Peyer's patch (tissue), 4 donors: Measurements from ENCODE around the gene PLA2G2D. TPM values are rescaled to one million over a fixed set of nuclear protein-coding genes. Genes with fewer than 3 reads are reported as not detected.

Source experiments
- DNase-seq, 3 donors: peaks; one replicate each; pipeline ENCODE4 v3.0.0-alpha.2; 2017 to 2019
- H3K27ac ChIP-seq, 4 donors: fragments of 200-600 bp; sonication (generic); one replicate each; pipeline ENCODE4 v1.5.1; 2016 to 2019
- H3K27me3 ChIP-seq, 2 donors: fragments of 200-600 bp; sonication (generic); one replicate each; pipeline ENCODE4 v1.5.1; 2019
- H3K36me3 ChIP-seq, 3 donors: fragments of 200-600 bp; sonication (generic); one replicate each; pipeline ENCODE4 v1.5.1; 2016 to 2019
- H3K4me1 ChIP-seq, 4 donors: fragments of 200-600 bp; sonication (generic); one replicate each; pipeline ENCODE4 v1.5.1; 2016 to 2019
- H3K4me3 ChIP-seq, 4 donors: fragments of 200-600 bp; sonication (generic); 1 replicate in 3 of 4; 2 replicates in 1 of 4; pipeline ENCODE4 v1.5.1; 2016 to 2019; ENCODE audit warnings: mild to moderate bottlenecking in 1 of 4
- H3K9me3 ChIP-seq, 4 donors: fragments of 200-600 bp; sonication (generic); one replicate each; pipeline ENCODE4 v1.5.1; 2016 to 2019; ENCODE audit warnings: mild to moderate bottlenecking in 1 of 4
- POLR2A ChIP-seq, 2 donors: fragments of 450-650 bp; IDR thresholded peaks; one replicate each; pipeline ENCODE4 v1.5.1; 2017; ENCODE audit warnings: antibody characterized with exemption in 2 of 2, mild to moderate bottlenecking in 2 of 2, moderate library complexity in 2 of 2
- total RNA-seq, 4 donors: library from RNA; depleted of rRNA; stranded (reverse); fragments of >200 nt; gene quantifications; one replicate each; pipeline ENCODE4 v1.1.0, GENCODE V29; 2016
- TF ChIP-seq, protein P1 (sequence below), 6 experiments: fragments of 450-650 bp in 4 of 6; fragments of 200-600 bp in 2 of 6; sonication (generic) in 1 of 6; IDR thresholded peaks; one replicate each; pipeline ENCODE4 v1.5.1; 2017 to 2019; ENCODE audit warnings: antibody characterized with exemption in 6 of 6, mild to moderate bottlenecking in 3 of 6, moderate library complexity in 1 of 6

The PLA2G2D gene
- total RNA-seq, 4 donors from 2014 or later = 0.40 TPM; not detected in 3

DNA sequence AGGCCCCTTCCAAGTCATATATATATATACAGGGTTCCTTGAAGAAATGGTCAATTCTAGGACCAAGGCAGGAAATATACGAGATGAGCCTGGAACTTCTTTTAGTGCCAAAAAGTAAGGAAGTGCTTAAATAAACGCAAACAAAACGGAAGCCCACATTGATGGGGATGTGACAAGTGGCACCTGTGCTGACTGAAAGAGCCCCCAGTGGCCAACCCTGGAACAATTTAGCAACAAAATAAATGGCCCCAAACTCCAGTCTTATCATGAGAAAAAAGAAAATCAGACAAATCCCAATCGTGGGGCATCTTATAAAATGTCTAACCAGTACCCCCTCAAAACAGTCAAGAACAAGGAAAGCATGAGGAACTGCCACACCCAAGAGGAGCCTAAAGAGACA is 31.7 kb downstream of the PLA2G2D start:
- no peaks in the 10 kb centered on the region for H3K27me3 ChIP-seq
- DNase-seq = no peak
- no peaks in the 10 kb centered on the region for H3K4me1 ChIP-seq
- H3K9me3 ChIP-seq = no peaks in the 10 kb centered on the region
- no peak overlapping the region for H3K4me3 ChIP-seq
- no peaks in the 10 kb centered on the region for H3K36me3 ChIP-seq
- no peak for TF ChIP-seq POLR2A (IDR thresholded peaks at IDR 0.05)
- TF ChIP-seq, protein P1, sequence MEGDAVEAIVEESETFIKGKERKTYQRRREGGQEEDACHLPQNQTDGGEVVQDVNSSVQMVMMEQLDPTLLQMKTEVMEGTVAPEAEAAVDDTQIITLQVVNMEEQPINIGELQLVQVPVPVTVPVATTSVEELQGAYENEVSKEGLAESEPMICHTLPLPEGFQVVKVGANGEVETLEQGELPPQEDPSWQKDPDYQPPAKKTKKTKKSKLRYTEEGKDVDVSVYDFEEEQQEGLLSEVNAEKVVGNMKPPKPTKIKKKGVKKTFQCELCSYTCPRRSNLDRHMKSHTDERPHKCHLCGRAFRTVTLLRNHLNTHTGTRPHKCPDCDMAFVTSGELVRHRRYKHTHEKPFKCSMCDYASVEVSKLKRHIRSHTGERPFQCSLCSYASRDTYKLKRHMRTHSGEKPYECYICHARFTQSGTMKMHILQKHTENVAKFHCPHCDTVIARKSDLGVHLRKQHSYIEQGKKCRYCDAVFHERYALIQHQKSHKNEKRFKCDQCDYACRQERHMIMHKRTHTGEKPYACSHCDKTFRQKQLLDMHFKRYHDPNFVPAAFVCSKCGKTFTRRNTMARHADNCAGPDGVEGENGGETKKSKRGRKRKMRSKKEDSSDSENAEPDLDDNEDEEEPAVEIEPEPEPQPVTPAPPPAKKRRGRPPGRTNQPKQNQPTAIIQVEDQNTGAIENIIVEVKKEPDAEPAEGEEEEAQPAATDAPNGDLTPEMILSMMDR (IDR thresholded peaks at IDR 0.05) = no peak
- H3K27ac ChIP-seq = no peak overlapping the region

DNA sequence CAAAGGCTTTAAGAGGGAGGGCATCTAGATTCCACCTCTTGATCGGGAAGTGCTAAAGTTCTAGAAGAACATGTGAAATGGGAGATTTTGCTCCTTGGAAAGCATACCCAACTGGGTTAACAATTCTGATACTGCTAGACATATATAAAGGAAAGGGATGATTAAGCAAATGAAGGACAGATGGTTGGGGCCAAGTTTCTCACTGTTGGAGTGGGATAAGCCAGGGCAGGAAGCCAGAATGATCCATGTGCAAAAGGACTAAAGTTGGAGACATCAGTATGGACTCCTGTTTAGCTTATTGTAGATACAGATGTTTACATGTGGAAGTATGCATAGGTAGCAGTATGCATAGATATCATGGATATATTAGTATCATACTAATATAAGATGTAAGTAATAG is 32.5 kb downstream of the PLA2G2D start:
- Histone ChIP-seq H3K27me3 (no peaks in the 10 kb centered on the region), H3K4me3 (no peak overlapping the region), H3K27ac (no peak overlapping the region), H3K36me3 (no peaks in the 10 kb centered on the region), H3K9me3 (no peaks in the 10 kb centered on the region), H3K4me1 (no peaks in the 10 kb centered on the region)
- DNase-seq = no peak
- TF ChIP-seq POLR2A (IDR thresholded peaks at IDR 0.05) = no peak
- TF ChIP-seq, protein P1 (IDR thresholded peaks at IDR 0.05) = no peak

DNA sequence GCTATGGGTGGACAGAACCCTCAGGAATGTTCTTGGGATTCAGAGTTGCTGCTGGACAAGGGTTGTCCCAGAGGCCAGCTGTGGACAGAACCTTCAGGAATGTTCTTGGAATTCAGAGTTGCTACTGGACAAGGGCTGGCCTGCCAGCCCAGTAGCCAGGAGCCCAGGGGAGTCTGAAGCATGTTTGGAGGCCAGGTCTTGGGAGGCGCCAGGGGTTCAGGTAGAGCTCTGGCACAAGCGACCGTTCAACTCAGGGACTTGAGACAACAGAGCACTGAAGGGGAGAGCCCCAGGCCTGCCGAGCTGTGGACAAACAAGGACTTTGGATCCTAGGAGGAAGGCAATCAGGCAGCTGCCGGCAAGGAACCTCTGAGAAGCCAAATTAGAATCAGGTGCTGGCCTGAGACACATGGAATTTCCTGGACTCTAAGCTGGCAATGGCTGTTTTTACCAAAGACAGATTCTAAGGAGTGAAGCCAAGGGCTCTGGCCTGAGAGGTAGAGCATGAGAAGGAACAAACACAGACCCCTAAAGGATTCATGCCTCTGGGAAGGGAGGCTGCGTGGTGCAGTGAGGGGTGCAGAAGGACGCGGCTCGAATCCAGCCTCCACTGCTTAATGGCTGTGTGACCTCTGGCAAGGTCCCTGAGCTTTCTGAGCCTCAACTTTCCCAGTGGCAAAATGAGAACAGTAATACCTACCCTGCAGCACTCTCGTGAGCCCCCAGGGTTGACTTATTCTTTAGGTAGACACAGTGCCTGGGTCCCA is 36.0 kb downstream of the PLA2G2D start:
- Histone ChIP-seq H3K9me3 (no peaks in the 10 kb centered on the region), H3K4me3 (no peak overlapping the region), H3K27me3 (no peaks in the 10 kb centered on the region), H3K4me1 (no peaks in the 10 kb centered on the region), H3K27ac (no peak overlapping the region), H3K36me3 (no peaks in the 10 kb centered on the region)
- no peak for TF ChIP-seq POLR2A (IDR thresholded peaks at IDR 0.05)
- TF ChIP-seq, protein P1 (IDR thresholded peaks at IDR 0.05) = no peak
- DNase-seq = no peak

DNA sequence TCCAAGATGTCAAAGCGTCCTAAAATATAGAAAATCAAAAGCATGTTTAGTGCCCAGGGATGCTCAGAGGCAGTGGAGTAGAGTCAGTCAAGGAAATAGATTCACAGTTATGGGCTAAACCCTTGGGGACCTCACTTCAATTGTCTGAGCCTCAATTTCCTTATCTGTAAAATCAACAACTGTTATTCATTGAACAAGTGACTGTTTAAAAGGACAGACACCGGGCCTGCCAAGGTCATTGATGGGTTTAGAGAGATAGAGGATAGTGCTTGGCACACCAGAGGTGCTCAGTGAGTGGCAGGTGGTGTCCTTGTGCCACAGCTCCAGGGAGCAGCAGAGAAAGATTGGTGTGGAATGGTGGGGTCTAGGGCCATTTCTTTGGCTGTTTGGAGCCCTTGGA is 36.6 kb downstream of the PLA2G2D start:
- TF ChIP-seq, protein P1 (IDR thresholded peaks at IDR 0.05) = no peak
- no peak for TF ChIP-seq POLR2A (IDR thresholded peaks at IDR 0.05)
- Histone ChIP-seq H3K27ac (no peak overlapping the region), H3K4me1 (peaks cover 0 to 2% (median 0%) of the 10 kb centered on the region in 4 donors), H3K4me3 (no peak overlapping the region), H3K9me3 (no peaks in the 10 kb centered on the region), H3K27me3 (no peaks in the 10 kb centered on the region), H3K36me3 (no peaks in the 10 kb centered on the region)
- no peak for DNase-seq

- no peak overlapping the region for H3K4me3 ChIP-seq
- H3K27ac ChIP-seq = no peak overlapping the region
- H3K36me3 ChIP-seq = no peaks in the 10 kb centered on the region
- no peak for DNase-seq
- TF ChIP-seq, protein P1 (IDR thresholded peaks at IDR 0.05) = no peak
- TF ChIP-seq POLR2A (IDR thresholded peaks at IDR 0.05) = no peak
- H3K9me3 ChIP-seq = no peaks in the 10 kb centered on the region
- no peaks in the 10 kb centered on the region for H3K27me3 ChIP-seq
- peaks cover 0 to 5% (median 0%) of the 10 kb centered on the region in 4 donors for H3K4me1 ChIP-seq
These were observed 38.0 kb downstream of the PLA2G2D start for GRCh38 chr1:20081353-20081810.
